Measurements from ENCODE around the gene TSFM. TPM values are rescaled to one million over a fixed set of nuclear protein-coding genes. Genes with fewer than 3 reads are reported as not detected.

TSFM gene
- total RNA-seq, 2 experiments from 2014 or later = 25.8 to 26.9 TPM

DNA sequence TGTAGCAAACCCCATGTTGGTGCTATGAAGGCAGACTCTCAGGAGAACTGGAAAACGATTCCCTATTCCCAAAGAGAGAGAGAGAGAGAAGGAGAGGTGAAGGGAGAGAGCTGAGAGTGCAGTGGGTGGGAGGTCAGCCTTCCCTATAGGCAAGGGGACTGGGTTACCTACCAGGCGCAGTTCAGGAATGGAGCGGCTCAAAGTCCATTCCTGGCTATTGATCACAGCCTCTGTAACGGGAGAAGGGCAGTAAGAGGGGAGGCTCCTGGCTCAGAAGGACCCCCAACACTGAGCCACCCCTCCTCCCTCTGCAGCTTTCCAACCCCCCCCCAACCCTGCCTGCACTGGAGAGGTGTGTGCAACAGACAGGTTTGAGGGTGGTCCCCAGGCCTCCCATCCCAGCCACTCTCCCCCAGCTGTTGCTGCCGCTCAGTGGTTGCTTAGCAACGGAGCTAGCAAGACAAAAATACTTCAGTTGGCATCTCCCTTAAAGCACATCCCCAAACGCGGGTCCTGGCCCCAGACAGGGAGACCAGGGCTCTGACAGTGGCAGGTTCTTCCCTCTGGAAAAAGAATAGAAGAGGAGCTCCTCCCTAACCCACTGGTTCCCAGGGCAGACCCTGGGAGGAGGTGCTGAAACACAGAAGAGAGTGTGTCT lies 47.3 kb upstream of the TSFM start:
- Mint-ChIP-seq H3K27me3 (no peaks in the 10 kb centered on the region), H3K4me3 (no peak overlapping the region), H3K9me3 (no peaks in the 10 kb centered on the region), H3K4me1 (ENCODE audit: low read depth) (peaks cover 34% of the 10 kb centered on the region), H3K27ac (peak overlapping the region; percentile 65), H3K36me3 (ENCODE audit: low read depth) (peaks cover 72% of the 10 kb centered on the region)
- ChIA-PET POLR2A (interaction anchor here (1.4 kb wide), 1 partner anchor 9 kb away, joined by 4 read pairs; the partner anchor contains the start of gene TSPAN31), CTCF (no interaction called here)
- TF ChIP-seq, protein P1, sequence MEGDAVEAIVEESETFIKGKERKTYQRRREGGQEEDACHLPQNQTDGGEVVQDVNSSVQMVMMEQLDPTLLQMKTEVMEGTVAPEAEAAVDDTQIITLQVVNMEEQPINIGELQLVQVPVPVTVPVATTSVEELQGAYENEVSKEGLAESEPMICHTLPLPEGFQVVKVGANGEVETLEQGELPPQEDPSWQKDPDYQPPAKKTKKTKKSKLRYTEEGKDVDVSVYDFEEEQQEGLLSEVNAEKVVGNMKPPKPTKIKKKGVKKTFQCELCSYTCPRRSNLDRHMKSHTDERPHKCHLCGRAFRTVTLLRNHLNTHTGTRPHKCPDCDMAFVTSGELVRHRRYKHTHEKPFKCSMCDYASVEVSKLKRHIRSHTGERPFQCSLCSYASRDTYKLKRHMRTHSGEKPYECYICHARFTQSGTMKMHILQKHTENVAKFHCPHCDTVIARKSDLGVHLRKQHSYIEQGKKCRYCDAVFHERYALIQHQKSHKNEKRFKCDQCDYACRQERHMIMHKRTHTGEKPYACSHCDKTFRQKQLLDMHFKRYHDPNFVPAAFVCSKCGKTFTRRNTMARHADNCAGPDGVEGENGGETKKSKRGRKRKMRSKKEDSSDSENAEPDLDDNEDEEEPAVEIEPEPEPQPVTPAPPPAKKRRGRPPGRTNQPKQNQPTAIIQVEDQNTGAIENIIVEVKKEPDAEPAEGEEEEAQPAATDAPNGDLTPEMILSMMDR (IDR thresholded peaks at IDR 0.05) = no peak
- no peaks in the 10 kb centered on the region for H3K27me3 ChIP-seq (ENCODE audit: control insufficient read depth in 1 of 2, insufficient read depth in 2 of 2, low read length in 2 of 2)
- H3K27ac ChIP-seq (ENCODE audit: low read depth in 1 of 2, low read length in 2 of 2) = peak overlapping the region in 1 of 2 donors; percentile 30
- ATAC-seq (ENCODE audit: poor library complexity) = no peak
- intact Hi-C loops (cut with DNase I, micrococcal nuclease) = loop anchor here in 1 of 2 experiments (5.0 kb wide), 1 partner anchor 38 kb away; no protein-coding TSS in a partner anchor
- H3K9me3 ChIP-seq (ENCODE audit: control insufficient read depth in 1 of 2, insufficient read depth in 1 of 2, low read length in 2 of 2) = no peaks in the 10 kb centered on the region
- peaks cover 88% of the 10 kb centered on the region for H3K36me3 ChIP-seq (ENCODE audit: insufficient read depth, low read length)
- no peak for DNase-seq
- H3K4me3 ChIP-seq (ENCODE audit: low read length) = no peak overlapping the region
- peaks cover 34% of the 10 kb centered on the region for H3K4me1 ChIP-seq (ENCODE audit: insufficient read depth, low read length)

DNA sequence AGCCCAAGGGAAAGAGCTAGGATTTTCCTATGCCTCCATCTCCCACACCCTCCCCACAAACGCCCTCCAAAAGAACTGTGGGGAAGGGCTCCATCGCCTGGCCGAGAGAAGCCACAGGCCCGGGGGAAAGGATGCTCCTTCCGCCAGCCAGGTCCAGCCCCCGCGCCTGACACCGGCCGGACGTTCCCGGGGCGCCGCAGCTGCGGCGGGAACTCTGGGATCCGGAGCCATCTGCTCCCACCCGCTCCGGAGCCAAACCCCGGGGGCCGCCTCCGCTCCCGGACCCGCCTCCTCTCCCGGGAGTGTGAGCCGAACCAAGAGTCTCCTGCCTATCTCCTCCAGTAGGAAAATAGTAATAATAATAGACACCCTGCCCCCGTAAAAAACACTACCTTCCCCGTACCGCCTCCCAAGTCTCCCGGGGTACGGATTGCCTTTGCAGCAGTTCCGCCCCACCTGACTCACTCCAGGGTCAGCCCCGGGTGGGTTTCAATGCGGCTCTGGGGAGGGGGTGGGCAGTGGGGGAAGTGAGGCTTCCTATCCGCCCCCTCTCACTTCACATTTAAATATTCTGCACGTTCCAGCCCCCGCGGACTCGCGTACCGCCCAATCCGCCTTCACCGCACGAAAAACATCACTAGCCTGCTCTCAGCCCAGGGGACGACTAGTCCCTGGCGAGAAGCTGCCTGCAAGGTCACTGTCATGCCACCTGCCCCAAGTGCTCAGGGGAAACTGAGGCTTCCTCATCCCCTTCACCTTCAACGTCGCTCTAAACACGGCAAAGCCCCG lies 46.4 kb upstream of the TSFM start:
- Mint-ChIP-seq H3K27ac (peak overlapping the region; percentile 67), H3K36me3 (ENCODE audit: low read depth) (peaks cover 70% of the 10 kb centered on the region), H3K9me3 (no peaks in the 10 kb centered on the region), H3K4me3 (no peak overlapping the region), H3K27me3 (no peaks in the 10 kb centered on the region), H3K4me1 (ENCODE audit: low read depth) (peaks cover 42% of the 10 kb centered on the region)
- H3K9me3 ChIP-seq (ENCODE audit: control insufficient read depth in 1 of 2, insufficient read depth in 1 of 2, low read length in 2 of 2) = no peaks in the 10 kb centered on the region
- no peak overlapping the region for H3K4me3 ChIP-seq (ENCODE audit: low read length)
- H3K4me1 ChIP-seq (ENCODE audit: insufficient read depth, low read length) = peaks cover 42% of the 10 kb centered on the region
- DNase-seq (no peak), ATAC-seq (ENCODE audit: poor library complexity) (no peak)
- peak overlapping the region in 1 of 2 donors; percentile 30 for H3K27ac ChIP-seq (ENCODE audit: low read depth in 1 of 2, low read length in 2 of 2)
- CTCF ChIA-PET = no interaction called here
- POLR2A ChIA-PET = interaction anchor here (1.4 kb wide), 1 partner anchor 8 kb away, joined by 4 read pairs; the partner anchor contains the start of gene TSPAN31
- H3K27me3 ChIP-seq (ENCODE audit: control insufficient read depth in 1 of 2, insufficient read depth in 2 of 2, low read length in 2 of 2) = no peaks in the 10 kb centered on the region
- H3K36me3 ChIP-seq (ENCODE audit: insufficient read depth, low read length) = peaks cover 83% of the 10 kb centered on the region
- intact Hi-C loops (cut with DNase I, micrococcal nuclease) = loop anchor here in 1 of 2 experiments (5.0 kb wide), 1 partner anchor 39 kb away; no protein-coding TSS in a partner anchor
- TF ChIP-seq, protein P1 (IDR thresholded peaks at IDR 0.05) = no peak

DNA sequence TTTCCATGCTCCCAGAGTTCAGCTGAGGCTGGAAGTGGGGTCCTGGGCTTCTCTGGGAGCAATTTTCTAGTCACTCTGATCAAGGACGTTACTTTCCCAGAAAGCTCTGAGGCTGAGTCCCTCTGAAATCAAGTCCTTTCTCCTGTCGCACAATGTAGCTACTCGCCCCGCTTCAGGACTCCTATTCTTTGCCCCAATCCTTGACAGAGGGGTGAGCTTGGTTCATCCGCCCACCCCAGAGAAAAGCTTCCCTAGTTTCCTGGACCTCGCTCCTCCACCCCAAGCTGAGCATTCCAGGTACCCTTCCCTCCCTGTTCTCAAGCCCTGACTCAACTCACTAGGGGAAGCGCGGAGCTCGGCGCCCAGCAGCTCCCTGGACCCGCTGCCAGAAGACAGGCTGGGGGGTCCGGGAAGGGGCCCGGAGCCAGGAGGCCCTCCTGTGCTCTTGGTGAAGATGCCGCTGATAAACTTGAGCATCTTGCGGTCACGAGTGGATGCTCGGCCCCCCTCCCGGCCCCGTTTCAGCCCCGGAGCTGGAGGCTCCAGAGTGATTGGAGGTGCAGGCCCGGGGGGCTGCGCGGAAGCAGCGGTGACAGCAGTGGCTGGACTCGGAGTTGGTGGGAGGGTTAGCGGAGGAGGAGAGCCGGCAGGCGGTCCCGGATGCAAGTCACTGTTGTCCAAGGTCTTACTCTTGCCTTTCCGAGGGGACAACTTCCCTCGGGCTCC lies 45.7 kb upstream of the TSFM start:
- Mint-ChIP-seq H3K27ac (peak overlapping the region; percentile 67), H3K9me3 (no peaks in the 10 kb centered on the region), H3K27me3 (no peaks in the 10 kb centered on the region), H3K4me1 (ENCODE audit: low read depth) (peaks cover 50% of the 10 kb centered on the region), H3K36me3 (ENCODE audit: low read depth) (peaks cover 68% of the 10 kb centered on the region), H3K4me3 (peak overlapping the region; percentile 20)
- peaks cover 75% of the 10 kb centered on the region for H3K36me3 ChIP-seq (ENCODE audit: insufficient read depth, low read length)
- no peak for DNase-seq
- intact Hi-C loops (cut with DNase I, micrococcal nuclease) = loop anchor here in 1 of 2 experiments (5.0 kb wide), 1 partner anchor 40 kb away; no protein-coding TSS in a partner anchor
- TF ChIP-seq, protein P1 (IDR thresholded peaks at IDR 0.05) = no peak
- H3K4me3 ChIP-seq (ENCODE audit: low read length) = no peak overlapping the region
- no peaks in the 10 kb centered on the region for H3K27me3 ChIP-seq (ENCODE audit: control insufficient read depth in 1 of 2, insufficient read depth in 2 of 2, low read length in 2 of 2)
- H3K27ac ChIP-seq (ENCODE audit: low read depth in 1 of 2, low read length in 2 of 2) = no peak overlapping the region
- no peak for ATAC-seq (ENCODE audit: poor library complexity)
- H3K4me1 ChIP-seq (ENCODE audit: insufficient read depth, low read length) = peaks cover 49% of the 10 kb centered on the region
- CTCF ChIA-PET = no interaction called here
- H3K9me3 ChIP-seq (ENCODE audit: control insufficient read depth in 1 of 2, insufficient read depth in 1 of 2, low read length in 2 of 2) = no peaks in the 10 kb centered on the region
- POLR2A ChIA-PET = interaction anchor here (1.0 kb wide), 1 partner anchor 11 kb away, joined by 3 read pairs; no protein-coding TSS in a partner anchor

Measured in CD4-positive, alpha-beta T cell (primary cell).